Common myeloid progenitor, CD34-positive (primary cell): ENCODE measurements around the gene ZYG11A.

ENCODE experiments used
- CTCF ChIA-PET: fragments of 350-600 bp; sonication (Branson Sonifier 250); formaldehyde crosslinking; loops from one replicate; lab custom pipeline; 2021; ENCODE audit warnings: antibody characterized with exemption; lab: Charles Lee
- POLR2A ChIA-PET: fragments of 350-600 bp; sonication (Branson Sonifier 250); formaldehyde crosslinking; loops from one replicate; lab custom pipeline; 2021; ENCODE audit warnings: antibody characterized with exemption; lab: Charles Lee
- DNase-seq, 3 donors: peaks; one replicate each; pipeline versions ENCODE4 v3.0.0 to v3.0.0-alpha.2; 2013
- H3K27ac ChIP-seq, 2 experiments: 1 replicate in 1 of 2; 2 replicates in 1 of 2; pipeline ENCODE4 v1.7.0; 2013; ENCODE audit warnings: inconsistent platforms in 2 of 2, low read length in 2 of 2, mild to moderate bottlenecking in 2 of 2, low read depth in 1 of 2, moderate library complexity in 1 of 2; ENCODE audit not compliant: severe bottlenecking in 2 of 2, insufficient read depth in 1 of 2, poor library complexity in 1 of 2
- H3K27me3 ChIP-seq, 5 experiments: replicated peaks in 2 of 5; 1 replicate in 3 of 5; 2 replicates in 2 of 5; pipeline versions ENCODE4 v1.6.1 to v1.7.0; 2013; ENCODE audit warnings: low read length in 4 of 5, mild to moderate bottlenecking in 2 of 5, moderate library complexity in 2 of 5, inconsistent platforms in 1 of 5; ENCODE audit not compliant: insufficient read depth in 5 of 5, control insufficient read depth in 4 of 5
- H3K36me3 ChIP-seq, 4 experiments: 1 replicate in 2 of 4; 2 replicates in 2 of 4; pipeline versions ENCODE4 v1.6.1 to v1.7.0; 2013; ENCODE audit warnings: low read length in 3 of 4, control low read depth in 1 of 4, mild to moderate bottlenecking in 1 of 4; ENCODE audit not compliant: control insufficient read depth in 4 of 4, insufficient read depth in 4 of 4
- H3K4me1 ChIP-seq, 4 experiments: 1 replicate in 3 of 4; 2 replicates in 1 of 4; pipeline versions ENCODE4 v1.6.1 to v1.7.1; 2013; ENCODE audit warnings: low read length in 3 of 4, mild to moderate bottlenecking in 3 of 4, control low read depth in 1 of 4, inconsistent platforms in 1 of 4, moderate library complexity in 1 of 4; ENCODE audit not compliant: control insufficient read depth in 4 of 4, insufficient read depth in 4 of 4; ENCODE audit errors: control extremely low read depth in 1 of 4
- H3K4me3 ChIP-seq, 7 experiments: 1 replicate in 4 of 7; 2 replicates in 3 of 7; pipeline versions ENCODE4 v1.5.1 to v1.7.0; 2013; ENCODE audit warnings: mild to moderate bottlenecking in 7 of 7, low read length in 6 of 7, moderate library complexity in 6 of 7, inconsistent platforms in 2 of 7, low read depth in 2 of 7, control low read depth in 1 of 7; ENCODE audit not compliant: insufficient read depth in 4 of 7, control insufficient read depth in 1 of 7; ENCODE audit errors: extremely low read depth in 1 of 7
- H3K9me3 ChIP-seq, 5 experiments: 1 replicate in 4 of 5; 2 replicates in 1 of 5; pipeline versions ENCODE4 v1.6.1 to v1.7.1; 2013; ENCODE audit warnings: low read length in 4 of 5, mild to moderate bottlenecking in 2 of 5, inconsistent platforms in 1 of 5, low read depth in 1 of 5, moderate library complexity in 1 of 5; ENCODE audit not compliant: control insufficient read depth in 4 of 5, insufficient read depth in 2 of 5; ENCODE audit errors: control extremely low read depth in 1 of 5
- WGBS: methylation state at CpG from one replicate; pipeline ENCODE4 v1.1.5; 2013; ENCODE audit not compliant: insufficient coverage; 5-methylcytosine and 5-hydroxymethylcytosine counted together

Gene ZYG11A

DNA sequence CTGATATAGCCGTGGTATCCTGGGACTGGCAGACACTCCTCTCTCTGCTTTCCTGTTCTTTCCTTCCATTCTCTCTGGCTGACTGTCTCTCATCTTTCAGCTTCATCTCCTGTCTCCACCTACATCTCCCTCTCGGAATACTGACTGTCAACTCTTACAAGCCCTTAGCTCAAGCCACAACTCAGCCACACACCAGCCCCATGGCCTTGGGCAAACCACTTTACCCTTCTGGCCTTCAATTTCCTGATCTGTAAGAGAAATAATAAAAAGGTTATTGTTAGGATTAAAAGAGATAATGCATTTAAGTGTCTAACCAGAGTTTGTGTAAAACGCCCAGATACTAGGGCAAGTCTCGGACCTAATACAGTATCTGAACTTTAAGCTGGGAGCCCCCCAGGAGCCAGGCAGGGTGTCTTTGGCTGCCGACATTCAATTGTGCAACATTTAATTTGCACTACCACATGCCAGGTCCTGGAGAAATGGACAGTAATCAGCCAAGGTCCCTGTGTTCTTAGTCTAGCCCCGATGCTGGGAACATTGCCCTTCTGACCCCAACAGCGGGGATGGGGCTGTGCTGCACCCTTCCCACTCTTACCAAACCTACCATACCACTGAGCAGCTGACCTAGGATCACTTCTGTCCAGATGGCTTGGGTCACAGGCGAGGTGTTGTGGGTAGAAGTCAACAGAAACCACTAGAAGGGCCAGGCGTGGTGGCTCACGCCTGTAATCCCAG lies 73.8 kb downstream of the ZYG11A start:
- no peaks in the 10 kb centered on the region for H3K9me3 ChIP-seq
- CTCF ChIA-PET, result no interaction called here
- peaks cover 0 to 7% (median 4%) of the 10 kb centered on the region in 4 experiments for H3K4me1 ChIP-seq
- peaks cover 0 to 9% (median 0%) of the 10 kb centered on the region in 5 experiments for H3K27me3 ChIP-seq
- WGBS, result 96% methylated on average over 10 of the region's 10 CpGs
- no peak overlapping the region for H3K27ac ChIP-seq
- no peak overlapping the region for H3K4me3 ChIP-seq
- no peak for DNase-seq
- no peaks in the 10 kb centered on the region for H3K36me3 ChIP-seq
- POLR2A ChIA-PET, result no interaction called here

- no peaks in the 10 kb centered on the region for H3K36me3 ChIP-seq
- no peak overlapping the region for H3K27ac ChIP-seq
- WGBS, result 96% methylated on average over 4 of the region's 7 CpGs
- H3K4me1 ChIP-seq, result peaks cover 0 to 11% (median 8%) of the 10 kb centered on the region in 4 experiments
- DNase-seq, result no peak
- H3K9me3 ChIP-seq, result no peaks in the 10 kb centered on the region
- CTCF ChIA-PET, result no interaction called here
- H3K4me3 ChIP-seq, result no peak overlapping the region
- POLR2A ChIA-PET, result no interaction called here
- peaks cover 0 to 13% (median 0%) of the 10 kb centered on the region in 5 experiments for H3K27me3 ChIP-seq
Measured at GRCh38 chr1:52917156-52917555, 74.6 kb downstream of the ZYG11A start.

GRCh38 chr1:52917581-52917980 lies 75.0 kb downstream of the ZYG11A start:
- CTCF ChIA-PET, result interaction anchor here (0.6 kb wide), 1 partner anchor 35 kb away, joined by 3 read pairs; no protein-coding TSS in a partner anchor
- H3K36me3 ChIP-seq, result no peaks in the 10 kb centered on the region
- no peak for DNase-seq
- H3K4me1 ChIP-seq, result peaks cover 0 to 11% (median 8%) of the 10 kb centered on the region in 4 experiments
- no peaks in the 10 kb centered on the region for H3K9me3 ChIP-seq
- H3K27ac ChIP-seq, result no peak overlapping the region
- POLR2A ChIA-PET, result interaction anchor here (0.6 kb wide), 1 partner anchor 153 kb away, joined by 3 read pairs; no protein-coding TSS in a partner anchor
- WGBS, result no CpG with 5 or more reads among the region's 1 CpG
- peaks cover 0 to 17% (median 0%) of the 10 kb centered on the region in 5 experiments for H3K27me3 ChIP-seq
- H3K4me3 ChIP-seq, result no peak overlapping the region

- Histone ChIP-seq H3K36me3 (no peaks in the 10 kb centered on the region), H3K27ac (no peak overlapping the region), H3K9me3 (no peaks in the 10 kb centered on the region), H3K4me1 (peaks cover 0 to 11% (median 8%) of the 10 kb centered on the region in 4 experiments), H3K27me3 (peaks cover 0 to 23% (median 3%) of the 10 kb centered on the region in 5 experiments), H3K4me3 (no peak overlapping the region)
- ChIA-PET CTCF (interaction anchor here (0.6 to 1.0 kb wide), 2 partner anchors 13 to 34 kb away, joined by 3 to 5 read pairs; no protein-coding TSS in a partner anchor), POLR2A (interaction anchor here (0.6 kb wide), 1 partner anchor 153 kb away, joined by 3 read pairs; no protein-coding TSS in a partner anchor)
- WGBS, result no CpG with 5 or more reads among the region's 6 CpGs
- DNase-seq, result no peak
Measured at GRCh38 chr1:52918201-52918600, 75.6 kb downstream of the ZYG11A start.

DNA sequence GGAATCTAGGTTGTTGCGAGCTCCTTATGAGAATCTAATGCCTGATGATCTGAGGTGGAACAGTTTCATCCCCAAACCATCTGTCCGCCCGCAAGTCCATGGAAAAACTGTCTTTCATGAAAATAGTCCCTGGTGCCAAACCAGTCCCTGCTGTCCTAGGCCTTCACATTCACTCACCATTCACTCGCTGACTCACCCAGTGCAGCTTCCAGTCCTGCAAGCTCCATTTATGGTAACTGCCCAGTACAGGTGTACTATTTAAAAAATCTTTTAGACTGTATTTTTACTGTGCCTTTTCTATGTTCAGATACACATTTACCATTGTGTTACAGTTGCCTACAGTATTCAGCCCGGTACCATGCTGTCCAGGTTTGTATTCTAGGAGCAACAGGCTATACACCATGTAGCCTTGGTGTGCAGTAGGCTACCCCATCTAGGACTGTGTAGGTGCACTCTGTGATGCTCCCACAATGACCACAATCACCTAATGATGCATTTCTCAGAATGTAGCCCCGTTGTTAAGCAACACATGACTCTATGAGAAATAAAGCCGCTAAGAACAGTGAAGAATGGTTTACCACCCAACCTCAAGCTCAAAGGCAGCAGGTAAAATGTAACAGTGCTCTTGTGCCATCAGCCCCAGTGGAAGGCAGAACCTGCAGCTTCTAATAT lies 76.6 kb downstream of the ZYG11A start:
- Histone ChIP-seq H3K4me1 (peaks cover 0 to 11% (median 8%) of the 10 kb centered on the region in 4 experiments), H3K27me3 (peaks cover 0 to 28% (median 4%) of the 10 kb centered on the region in 5 experiments), H3K27ac (no peak overlapping the region), H3K9me3 (no peaks in the 10 kb centered on the region), H3K36me3 (no peaks in the 10 kb centered on the region), H3K4me3 (no peak overlapping the region)
- CTCF ChIA-PET, result interaction anchor here (1.0 kb wide), 1 partner anchor 14 kb away, joined by 5 read pairs; no protein-coding TSS in a partner anchor
- POLR2A ChIA-PET, result no interaction called here
- 100% methylated on average over 6 of the region's 7 CpGs for WGBS
- no peak for DNase-seq

DNA sequence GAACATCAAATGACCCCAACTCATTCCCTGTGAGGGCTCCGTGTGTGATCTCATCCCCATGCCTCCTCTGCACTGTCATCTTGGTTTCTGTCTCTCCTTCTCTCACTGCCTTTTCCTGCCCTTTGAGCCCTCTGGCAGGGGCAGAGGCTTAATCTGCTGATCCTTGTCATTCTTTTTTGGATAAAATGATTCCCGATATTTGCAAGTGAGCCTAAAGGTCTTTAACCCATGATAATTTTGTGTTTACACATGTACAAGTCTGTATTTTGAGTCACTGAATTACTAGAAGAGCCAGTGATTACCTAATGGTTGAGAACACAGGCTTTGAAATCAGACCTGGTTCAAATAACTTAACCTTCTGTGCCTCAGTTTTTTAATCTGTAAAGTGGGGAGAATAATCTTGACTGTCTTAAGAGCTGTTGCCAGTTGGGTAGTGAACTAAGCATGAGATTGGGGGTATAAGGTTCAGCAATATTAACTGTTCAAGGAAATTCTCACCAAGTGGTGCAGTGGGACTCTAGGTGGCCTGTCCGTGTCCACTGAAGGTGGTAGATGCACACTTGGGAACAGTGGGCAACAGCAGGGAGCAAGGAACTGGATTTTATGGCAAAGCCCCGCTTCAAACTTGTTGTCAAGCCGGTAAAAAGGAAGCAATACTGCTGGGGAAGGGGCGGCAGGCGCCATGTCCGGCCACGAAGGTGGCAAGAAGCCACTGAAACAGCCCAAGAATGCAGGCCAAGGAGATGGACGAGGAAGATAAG lies 77.3 kb downstream of the ZYG11A start:
- Histone ChIP-seq H3K36me3 (no peaks in the 10 kb centered on the region), H3K9me3 (no peaks in the 10 kb centered on the region), H3K4me3 (no peak overlapping the region), H3K27ac (no peak overlapping the region), H3K27me3 (peaks cover 0 to 35% (median 6%) of the 10 kb centered on the region in 5 experiments), H3K4me1 (peaks cover 0 to 11% (median 8%) of the 10 kb centered on the region in 4 experiments)
- 83% methylated on average over 9 of the region's 10 CpGs for WGBS
- CTCF ChIA-PET, result interaction anchor here (0.7 to 1.2 kb wide), 2 partner anchors 9 kb away, joined by 3 read pairs; no protein-coding TSS in a partner anchor
- POLR2A ChIA-PET, result no interaction called here
- DNase-seq, result peak in 1 of 3 donors; percentile 26
